Hepatocyte (in vitro differentiated cells): ENCODE data around the gene EIF6. TPM values are rescaled to one million over a fixed set of nuclear protein-coding genes. Genes with fewer than 3 reads are reported as not detected.

Source experiments
- DNase-seq: peaks from one replicate; pipeline ENCODE4 v3.0.0-alpha.2; 2016; ENCODE audit warnings: low spot score
- H2AFZ ChIP-seq: fragments of 200-600 bp; sonication (generic); 2 replicates; pipeline ENCODE4 v1.6.0; 2016; ENCODE audit warnings: antibody characterized with exemption, mild to moderate bottlenecking
- H3K27ac ChIP-seq: fragments of 200-600 bp; sonication (generic); 2 replicates; pipeline ENCODE4 v1.5.1; 2016; ENCODE audit warnings: mild to moderate bottlenecking
- H3K27me3 ChIP-seq: fragments of 200-600 bp; sonication (generic); 2 replicates; pipeline ENCODE4 v1.6.1; 2016
- H3K36me3 ChIP-seq: fragments of 200-600 bp; sonication (generic); replicated peaks from 2 replicates; pipeline ENCODE4 v1.5.1; 2016; ENCODE audit warnings: low read depth; ENCODE audit not compliant: insufficient read depth
- H3K4me1 ChIP-seq: fragments of 200-600 bp; sonication (generic); 2 replicates; pipeline ENCODE4 v1.5.1; 2016; ENCODE audit warnings: mild to moderate bottlenecking, moderate library complexity; ENCODE audit not compliant: insufficient read depth
- H3K4me2 ChIP-seq: fragments of 200-600 bp; sonication (generic); 2 replicates; pipeline ENCODE4 v1.6.0; 2016
- H3K4me3 ChIP-seq: fragments of 200-600 bp; sonication (generic); 2 replicates; pipeline ENCODE4 v1.5.1; 2016; ENCODE audit warnings: mild to moderate bottlenecking
- H3K79me2 ChIP-seq: fragments of 200-600 bp; sonication (generic); 2 replicates; pipeline ENCODE4 v1.6.0; 2017; ENCODE audit warnings: mild to moderate bottlenecking
- H3K9me2 ChIP-seq: fragments of 200-600 bp; sonication (generic); replicated peaks from 2 replicates; pipeline ENCODE4 v1.6.0; 2017; ENCODE audit warnings: mild to moderate bottlenecking; ENCODE audit not compliant: insufficient read depth
- H3K9me3 ChIP-seq: fragments of 200-600 bp; sonication (generic); 2 replicates; pipeline ENCODE4 v1.5.1; 2016; ENCODE audit warnings: low read depth, mild to moderate bottlenecking
- H4K20me1 ChIP-seq: fragments of 200-600 bp; sonication (generic); 2 replicates; pipeline ENCODE4 v1.6.0; 2016; ENCODE audit warnings: mild to moderate bottlenecking; ENCODE audit not compliant: insufficient read depth, poor library complexity, severe bottlenecking
- CTCF ChIP-seq: fragments of 200-600 bp; sonication (generic); IDR thresholded peaks from 2 replicates; pipeline ENCODE4 v1.5.1; 2016; ENCODE audit warnings: antibody characterized with exemption, mild to moderate bottlenecking; ENCODE audit not compliant: poor library complexity
- EZH2 ChIP-seq: fragments of 200-600 bp; sonication (generic); IDR thresholded peaks from 2 replicates; pipeline ENCODE4 v1.6.1; 2016; ENCODE audit warnings: antibody characterized with exemption, mild to moderate bottlenecking, borderline replicate concordance
- EZH2phosphoT487 ChIP-seq: fragments of 200-600 bp; sonication (generic); IDR thresholded peaks from one replicate; pipeline ENCODE4 v1.6.1; 2018; ENCODE audit warnings: antibody characterized with exemption, mild to moderate bottlenecking, low read depth, moderate library complexity; ENCODE audit not compliant: unreplicated experiment, severe bottlenecking
- WGBS: methylation state at CpG from one replicate; pipeline ENCODE4 v1.1.6; 2016; ENCODE audit warnings: low lambda C conversion rate; ENCODE audit errors: missing lambda C conversion rate; 5-methylcytosine and 5-hydroxymethylcytosine counted together
- polyA plus RNA-seq: library from polyadenylated mRNA; unstranded; fragments of >200 nt; fragmentation: Nextera tagmentation; extraction: Ambion mirVana; gene quantifications from 2 replicates; pipeline ENCODE4 v1.2.1, GENCODE V29; 2016
- total RNA-seq: library from RNA; depleted of rRNA; stranded (reverse); fragments of >200 nt; gene quantifications from 2 replicates; pipeline ENCODE4 v1.2.3, GENCODE V29; 2014

EIF6 gene
- total and polyA plus RNA-seq, 2 experiments from 2014 or later, result 112 to 230 TPM

GRCh38 chr20:35274172-35275092 is 10.1 kb downstream of the EIF6 start:
- no peak overlapping the region for H3K4me3 ChIP-seq
- H3K36me3 ChIP-seq, result no peaks in the 10 kb centered on the region

DNA sequence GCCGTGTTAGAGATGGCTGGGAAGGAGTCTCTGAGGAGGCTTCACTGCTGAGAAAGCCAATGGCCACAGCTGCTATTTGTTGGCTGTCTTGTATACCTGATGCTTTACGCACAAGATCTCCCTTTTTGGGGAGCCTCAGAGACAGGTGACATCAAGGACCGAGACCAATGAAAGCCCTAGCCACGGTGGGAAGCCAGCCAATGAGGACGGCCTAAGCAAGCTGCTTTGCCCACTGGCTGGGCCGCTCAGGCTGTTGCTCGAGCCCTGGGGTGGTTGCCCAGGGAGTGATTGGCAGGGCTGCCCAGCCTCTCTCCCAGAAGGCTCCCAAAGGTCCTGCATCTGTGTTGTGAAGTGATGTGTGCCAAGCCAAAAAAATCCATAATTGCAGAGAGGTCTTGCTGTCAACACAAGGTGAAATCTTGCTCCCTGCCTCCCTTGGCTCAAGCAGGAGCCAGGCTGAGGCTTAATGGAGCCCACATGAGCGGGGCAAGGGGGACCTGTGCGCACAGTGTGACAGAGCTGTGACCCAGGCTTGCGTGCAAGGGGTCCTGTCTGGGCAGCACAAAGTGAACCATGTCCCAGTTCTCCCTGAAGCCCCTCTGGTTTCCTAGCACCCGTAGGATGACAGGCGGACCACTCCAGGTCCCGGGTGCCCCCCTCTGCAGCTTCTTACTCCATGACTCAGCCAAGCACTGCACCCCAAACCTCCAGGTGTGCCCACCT is 11.0 kb downstream of the EIF6 start:
- Histone ChIP-seq H3K9me3 (no peaks in the 10 kb centered on the region), H3K27me3 (no peaks in the 10 kb centered on the region), H3K9me2 (no peaks in the 10 kb centered on the region), H3K36me3 (no peaks in the 10 kb centered on the region), H3K79me2 (peaks cover 17% of the 10 kb centered on the region), H3K4me3 (no peak overlapping the region), H2AFZ (no peak overlapping the region), H3K4me1 (peaks cover 7% of the 10 kb centered on the region), H3K4me2 (no peak overlapping the region), H4K20me1 (no peaks in the 10 kb centered on the region), H3K27ac (no peak overlapping the region)
- no peak for DNase-seq
- TF ChIP-seq EZH2, result no peak
- no peak for TF ChIP-seq EZH2phosphoT487
- no peak for TF ChIP-seq CTCF
- WGBS, result 81% methylated on average over 13 of the region's 13 CpGs

More at GRCh38 chr20:35274172-35275092, 10.1 kb downstream of the EIF6 start:
- no peaks in the 10 kb centered on the region for H3K9me2 ChIP-seq
- no peak for DNase-seq
- no peak overlapping the region for H2AFZ ChIP-seq
- H3K9me3 ChIP-seq, result no peaks in the 10 kb centered on the region
- 95% methylated on average over 24 of the region's 24 CpGs for WGBS
- TF ChIP-seq EZH2 (no peak), CTCF (no peak), EZH2phosphoT487 (no peak)
- no peak overlapping the region for H3K27ac ChIP-seq
- H3K79me2 ChIP-seq, result peaks cover 17% of the 10 kb centered on the region
- peaks cover 7% of the 10 kb centered on the region for H3K4me1 ChIP-seq
- no peaks in the 10 kb centered on the region for H3K27me3 ChIP-seq
- H3K4me2 ChIP-seq, result no peak overlapping the region
- no peaks in the 10 kb centered on the region for H4K20me1 ChIP-seq

DNA sequence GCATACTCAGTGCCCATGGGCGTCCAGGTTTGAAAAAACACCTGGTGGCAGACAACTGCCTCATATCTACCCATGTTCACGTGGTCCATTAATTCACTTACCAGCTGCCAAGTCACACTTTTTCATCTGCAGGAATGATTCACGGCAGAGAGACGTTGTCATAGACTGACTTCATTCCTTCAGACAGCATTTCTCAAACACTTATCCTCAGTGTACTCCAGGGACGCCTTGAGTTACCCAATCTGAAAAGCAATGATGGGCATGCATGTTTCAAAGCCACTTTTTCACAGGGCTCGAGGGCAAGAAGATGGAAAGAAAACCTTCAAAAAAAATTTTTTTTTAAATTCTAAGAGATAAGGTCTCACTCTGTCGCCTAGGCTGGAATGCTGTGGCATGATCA is 12.7 kb downstream of the EIF6 start:
- Histone ChIP-seq H3K9me2 (no peaks in the 10 kb centered on the region), H3K4me1 (peaks cover 4% of the 10 kb centered on the region), H3K79me2 (peaks cover 13% of the 10 kb centered on the region), H3K27me3 (no peaks in the 10 kb centered on the region), H3K4me2 (no peak overlapping the region), H3K4me3 (no peak overlapping the region), H3K9me3 (no peaks in the 10 kb centered on the region), H2AFZ (no peak overlapping the region), H4K20me1 (no peaks in the 10 kb centered on the region), H3K27ac (no peak overlapping the region), H3K36me3 (no peaks in the 10 kb centered on the region)
- 87% methylated on average over 7 of the region's 7 CpGs for WGBS
- no peak for TF ChIP-seq EZH2phosphoT487
- no peak for TF ChIP-seq CTCF
- no peak for TF ChIP-seq EZH2
- no peak for DNase-seq
